ENCODE measurements around the gene OST4. TPM values are rescaled to one million over a fixed set of nuclear protein-coding genes. Genes with fewer than 3 reads are reported as not detected.

Gene OST4
- total RNA-seq, 1 donor from 2014 or later = 478 TPM

DNA sequence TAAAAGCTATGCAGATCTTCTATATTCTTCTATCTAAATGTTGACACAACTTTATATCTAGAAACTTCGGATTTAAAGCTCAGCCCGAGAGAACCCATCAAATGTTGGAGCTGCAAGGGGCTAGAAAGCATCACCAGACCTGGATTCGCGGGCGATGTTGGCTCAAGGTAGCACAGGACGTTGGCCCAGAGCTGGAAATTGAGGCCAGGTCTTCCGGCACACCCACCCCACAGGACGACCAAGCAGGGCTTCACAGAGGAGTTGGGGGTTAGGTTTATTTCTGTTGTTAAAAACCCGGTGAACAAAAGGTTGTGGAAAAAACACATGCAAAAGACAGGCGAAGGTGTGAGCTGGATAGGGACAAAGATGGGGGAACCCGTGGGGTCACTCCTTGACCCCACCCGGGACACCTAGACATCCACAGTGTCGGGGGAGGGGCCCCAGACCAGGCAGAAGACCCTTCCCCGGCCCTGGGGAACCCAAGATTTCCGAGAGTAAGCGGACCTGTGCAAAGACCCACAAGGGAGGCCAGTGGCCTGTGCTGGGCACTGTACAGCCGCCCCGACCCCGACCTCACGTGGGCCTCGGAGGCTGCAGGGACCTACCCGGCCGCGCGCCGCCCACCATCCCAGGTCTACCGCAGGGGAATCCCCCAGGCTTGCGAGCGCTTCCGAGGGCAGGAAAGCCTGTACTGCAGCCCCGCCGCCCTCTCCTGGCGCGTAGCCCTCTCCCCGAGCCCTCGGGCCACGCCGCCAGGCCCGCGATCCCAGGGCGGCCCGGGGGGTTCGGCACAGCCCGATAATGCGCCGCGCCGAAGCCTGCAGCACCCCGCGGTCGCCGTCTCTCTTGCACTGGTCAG lies 21.8 kb downstream of the OST4 start:
- no peaks in the 10 kb centered on the region for H3K9me3 Mint-ChIP-seq (ENCODE audit: low read depth)
- peak overlapping the region; percentile 99 for H3K27ac Mint-ChIP-seq (ENCODE audit: unreplicated experiment)
- no peaks in the 10 kb centered on the region for H3K36me3 Mint-ChIP-seq (ENCODE audit: low read depth)
- no peak for DNase-seq (ENCODE audit: low spot score)
- H3K4me1 Mint-ChIP-seq (ENCODE audit: low read depth) = peaks cover 13% of the 10 kb centered on the region
- no peak for TF ChIP-seq CTCF (IDR thresholded peaks at IDR 0.05)
- H3K27me3 Mint-ChIP-seq (ENCODE audit: low read depth) = no peaks in the 10 kb centered on the region
- H3K4me3 Mint-ChIP-seq (ENCODE audit: unreplicated experiment) = peak overlapping the region; percentile 88

- no peak overlapping the region for H3K4me3 Mint-ChIP-seq (ENCODE audit: unreplicated experiment)
- TF ChIP-seq CTCF (IDR thresholded peaks at IDR 0.05) = no peak
- peaks cover 23% of the 10 kb centered on the region for H3K36me3 Mint-ChIP-seq (ENCODE audit: low read depth)
- DNase-seq (ENCODE audit: low spot score) = no peak
- no peaks in the 10 kb centered on the region for H3K9me3 Mint-ChIP-seq (ENCODE audit: low read depth)
- peaks cover 19% of the 10 kb centered on the region for H3K4me1 Mint-ChIP-seq (ENCODE audit: low read depth)
- H3K27me3 Mint-ChIP-seq (ENCODE audit: low read depth) = no peaks in the 10 kb centered on the region
- H3K27ac Mint-ChIP-seq (ENCODE audit: unreplicated experiment) = no peak overlapping the region
Observed at GRCh38 chr2:27042985-27043634, 28.3 kb downstream of the OST4 start.

DNA sequence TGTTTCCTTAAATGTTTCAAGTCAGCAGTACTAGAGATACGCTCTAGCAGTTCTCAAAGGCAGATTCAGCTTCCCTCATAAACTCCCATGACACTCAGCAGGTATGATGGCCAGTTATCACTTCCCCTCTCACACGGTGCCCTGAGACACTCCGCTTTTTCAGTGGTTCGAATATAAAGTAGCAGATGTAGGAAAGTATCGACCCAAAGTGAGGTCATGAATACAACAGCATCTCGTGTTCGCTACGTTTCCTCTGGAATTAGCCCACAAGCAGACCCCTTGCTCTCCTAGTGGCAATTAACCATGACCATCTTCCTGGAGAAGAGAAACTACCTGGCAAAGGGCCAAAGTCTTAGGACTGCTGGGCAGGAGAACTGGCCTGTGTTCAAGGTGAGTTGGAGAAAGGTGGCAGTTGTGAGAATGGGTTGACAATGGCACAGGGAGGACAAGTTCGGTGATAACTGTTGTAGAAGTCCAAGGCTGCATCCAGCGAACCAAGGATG lies 29.2 kb downstream of the OST4 start:
- H3K9me3 Mint-ChIP-seq (ENCODE audit: low read depth) = no peaks in the 10 kb centered on the region
- H3K4me3 Mint-ChIP-seq (ENCODE audit: unreplicated experiment) = no peak overlapping the region
- no peak for TF ChIP-seq CTCF (IDR thresholded peaks at IDR 0.05)
- no peak for DNase-seq (ENCODE audit: low spot score)
- peaks cover 19% of the 10 kb centered on the region for H3K4me1 Mint-ChIP-seq (ENCODE audit: low read depth)
- H3K27ac Mint-ChIP-seq (ENCODE audit: unreplicated experiment) = no peak overlapping the region
- no peaks in the 10 kb centered on the region for H3K27me3 Mint-ChIP-seq (ENCODE audit: low read depth)
- H3K36me3 Mint-ChIP-seq (ENCODE audit: low read depth) = peaks cover 28% of the 10 kb centered on the region

GRCh38 chr2:27041752-27042151 lies 29.7 kb downstream of the OST4 start:
- peaks cover 19% of the 10 kb centered on the region for H3K4me1 Mint-ChIP-seq (ENCODE audit: low read depth)
- DNase-seq (ENCODE audit: low spot score) = no peak
- H3K4me3 Mint-ChIP-seq (ENCODE audit: unreplicated experiment) = no peak overlapping the region
- no peaks in the 10 kb centered on the region for H3K9me3 Mint-ChIP-seq (ENCODE audit: low read depth)
- no peaks in the 10 kb centered on the region for H3K27me3 Mint-ChIP-seq (ENCODE audit: low read depth)
- peaks cover 33% of the 10 kb centered on the region for H3K36me3 Mint-ChIP-seq (ENCODE audit: low read depth)
- H3K27ac Mint-ChIP-seq (ENCODE audit: unreplicated experiment) = no peak overlapping the region
- no peak for TF ChIP-seq CTCF (IDR thresholded peaks at IDR 0.05)

GRCh38 chr2:27040282-27040681 lies 31.2 kb downstream of the OST4 start:
- no peak overlapping the region for H3K4me3 Mint-ChIP-seq (ENCODE audit: unreplicated experiment)
- H3K27me3 Mint-ChIP-seq (ENCODE audit: low read depth) = no peaks in the 10 kb centered on the region
- peaks cover 38% of the 10 kb centered on the region for H3K36me3 Mint-ChIP-seq (ENCODE audit: low read depth)
- DNase-seq (ENCODE audit: low spot score) = no peak
- H3K9me3 Mint-ChIP-seq (ENCODE audit: low read depth) = no peaks in the 10 kb centered on the region
- no peak overlapping the region for H3K27ac Mint-ChIP-seq (ENCODE audit: unreplicated experiment)
- no peak for TF ChIP-seq CTCF (IDR thresholded peaks at IDR 0.05)
- H3K4me1 Mint-ChIP-seq (ENCODE audit: low read depth) = peaks cover 20% of the 10 kb centered on the region
